ENCODE data around the gene HPCAL1.

The HPCAL1 gene

GRCh38 chr2:10393640-10393982, 90.9 kb downstream of the HPCAL1 start:
- H3K4me1 ChIP-seq (ENCODE audit: insufficient read depth, low read length): peaks cover 10% of the 10 kb centered on the region; the same call in 1 of the 2 replicates

DNA sequence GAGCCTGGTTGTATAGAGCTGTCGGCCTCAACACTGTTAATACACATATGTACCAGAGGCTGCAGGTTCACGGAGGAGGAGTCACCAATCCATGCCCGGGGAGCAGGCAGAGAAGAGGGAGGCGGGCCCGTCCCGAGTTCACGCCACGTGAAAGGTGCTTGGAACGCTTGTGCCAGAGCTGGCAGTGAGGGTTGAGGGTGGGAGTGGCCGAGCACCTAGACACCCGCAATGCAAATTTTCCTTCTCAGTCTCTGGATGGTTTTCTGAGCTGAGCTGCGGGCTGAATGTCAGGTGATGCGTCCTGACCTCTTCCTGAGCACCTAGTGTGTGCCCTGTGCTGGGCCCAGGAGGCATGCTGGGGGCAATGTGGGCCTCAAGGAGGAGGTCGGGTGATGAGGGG, 93.2 kb downstream of the HPCAL1 start:
- Histone ChIP-seq H3K9ac (ENCODE audit: low read depth, low read length) (no peak overlapping the region), H3K9me3 (ENCODE audit: control insufficient read depth, insufficient read depth, low read length) (no peaks in the 10 kb centered on the region), H3K4me1 (ENCODE audit: insufficient read depth, low read length) (peaks cover 10% of the 10 kb centered on the region; the same call in 1 of the 2 replicates), H3K36me3 (ENCODE audit: insufficient read depth, low read length) (no peaks in the 10 kb centered on the region)

More at GRCh38 chr2:10393640-10393982, 90.9 kb downstream of the HPCAL1 start:
- Histone ChIP-seq H3K9ac (ENCODE audit: low read depth, low read length) (no peak overlapping the region), H3K36me3 (ENCODE audit: insufficient read depth, low read length) (no peaks in the 10 kb centered on the region), H3K9me3 (ENCODE audit: control insufficient read depth, insufficient read depth, low read length) (no peaks in the 10 kb centered on the region)

DNA sequence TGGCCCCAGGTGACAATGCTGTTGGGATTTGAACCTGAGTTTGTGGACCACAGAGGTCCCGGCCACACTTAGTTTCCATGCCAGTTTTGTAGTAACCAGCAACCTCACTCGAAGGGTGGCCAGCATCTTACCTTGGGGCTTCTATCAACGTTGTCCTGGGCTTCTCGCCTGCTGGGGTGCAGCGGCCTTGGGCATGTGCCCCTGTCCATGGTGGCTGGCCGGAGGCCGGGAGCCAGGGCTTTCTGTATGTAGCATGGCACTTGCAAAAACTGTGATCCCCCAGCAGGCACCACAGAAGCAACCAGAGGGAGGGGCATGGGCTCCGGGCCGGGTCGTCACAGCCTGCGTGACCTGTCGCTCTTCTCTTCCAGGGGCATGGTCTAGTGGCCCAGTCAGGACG, 93.8 kb downstream of the HPCAL1 start:
- Histone ChIP-seq H3K9me3 (ENCODE audit: control insufficient read depth, insufficient read depth, low read length) (no peaks in the 10 kb centered on the region), H3K4me1 (ENCODE audit: insufficient read depth, low read length) (peaks cover 10% of the 10 kb centered on the region; the same call in 1 of the 2 replicates), H3K9ac (ENCODE audit: low read depth, low read length) (no peak overlapping the region), H3K36me3 (ENCODE audit: insufficient read depth, low read length) (no peaks in the 10 kb centered on the region)

GRCh38 chr2:10397297-10397875, 94.7 kb downstream of the HPCAL1 start:
- no peaks in the 10 kb centered on the region for H3K9me3 ChIP-seq (ENCODE audit: control insufficient read depth, insufficient read depth, low read length)
- no peak overlapping the region for H3K9ac ChIP-seq (ENCODE audit: low read depth, low read length)
- H3K36me3 ChIP-seq (ENCODE audit: insufficient read depth, low read length): no peaks in the 10 kb centered on the region
- peaks cover 10% of the 10 kb centered on the region; the same call in 1 of the 2 replicates for H3K4me1 ChIP-seq (ENCODE audit: insufficient read depth, low read length)

DNA sequence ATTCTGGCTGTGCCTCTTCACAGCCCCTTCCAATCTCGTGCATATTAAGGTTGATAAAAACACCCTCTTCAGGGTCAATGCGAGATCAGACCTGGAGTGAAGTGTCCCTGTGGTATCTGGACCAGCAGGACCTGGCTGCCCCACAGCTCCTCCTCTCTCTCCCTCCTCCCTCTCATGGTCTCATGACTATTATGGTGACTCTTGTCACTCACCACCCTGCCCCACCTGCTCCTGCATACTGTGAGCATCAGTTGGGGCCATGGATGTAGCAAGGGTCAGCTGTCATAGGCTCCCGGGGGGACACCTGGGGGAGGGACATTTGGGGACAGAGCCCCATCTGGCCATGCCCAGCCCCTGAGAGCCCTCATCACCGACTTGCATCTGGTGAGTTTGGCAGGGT, 95.2 kb downstream of the HPCAL1 start:
- H3K36me3 ChIP-seq (ENCODE audit: insufficient read depth, low read length): no peaks in the 10 kb centered on the region
- no peak overlapping the region for H3K9ac ChIP-seq (ENCODE audit: low read depth, low read length)
- H3K9me3 ChIP-seq (ENCODE audit: control insufficient read depth, insufficient read depth, low read length): no peaks in the 10 kb centered on the region
- H3K4me1 ChIP-seq (ENCODE audit: insufficient read depth, low read length): peaks cover 6% of the 10 kb centered on the region; the same call in 1 of the 2 replicates

DNA sequence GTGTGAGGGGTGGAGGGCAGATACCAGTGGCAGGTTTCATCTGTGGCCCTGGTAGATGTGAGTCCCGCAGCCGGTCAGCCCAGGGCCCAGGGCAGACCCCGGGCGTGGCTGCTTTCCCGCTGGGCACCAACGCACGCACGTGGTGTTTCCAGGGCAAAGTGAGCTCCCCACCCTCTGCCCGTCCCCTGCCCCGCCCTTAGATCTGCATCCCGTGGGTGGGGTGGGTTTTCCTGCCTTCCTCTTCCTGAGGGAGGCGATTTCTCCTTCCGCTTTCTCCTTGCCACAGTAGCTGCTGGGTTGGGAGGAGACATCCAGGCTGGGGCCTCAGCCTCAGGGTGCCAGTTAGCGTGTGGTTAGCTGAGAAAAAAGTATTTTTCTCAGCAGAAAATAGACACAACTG, 95.8 kb downstream of the HPCAL1 start:
- Histone ChIP-seq H3K36me3 (ENCODE audit: insufficient read depth, low read length) (no peaks in the 10 kb centered on the region), H3K9me3 (ENCODE audit: control insufficient read depth, insufficient read depth, low read length) (no peaks in the 10 kb centered on the region), H3K4me1 (ENCODE audit: insufficient read depth, low read length) (peaks cover under 1% of the 10 kb centered on the region; the same call in 1 of the 2 replicates), H3K9ac (ENCODE audit: low read depth, low read length) (no peak overlapping the region)

GRCh38 chr2:10399358-10399757, 96.7 kb downstream of the HPCAL1 start:
- Histone ChIP-seq H3K4me1 (ENCODE audit: insufficient read depth, low read length) (no peaks in the 10 kb centered on the region), H3K36me3 (ENCODE audit: insufficient read depth, low read length) (no peaks in the 10 kb centered on the region), H3K9ac (ENCODE audit: low read depth, low read length) (no peak overlapping the region), H3K9me3 (ENCODE audit: control insufficient read depth, insufficient read depth, low read length) (no peaks in the 10 kb centered on the region)

DNA sequence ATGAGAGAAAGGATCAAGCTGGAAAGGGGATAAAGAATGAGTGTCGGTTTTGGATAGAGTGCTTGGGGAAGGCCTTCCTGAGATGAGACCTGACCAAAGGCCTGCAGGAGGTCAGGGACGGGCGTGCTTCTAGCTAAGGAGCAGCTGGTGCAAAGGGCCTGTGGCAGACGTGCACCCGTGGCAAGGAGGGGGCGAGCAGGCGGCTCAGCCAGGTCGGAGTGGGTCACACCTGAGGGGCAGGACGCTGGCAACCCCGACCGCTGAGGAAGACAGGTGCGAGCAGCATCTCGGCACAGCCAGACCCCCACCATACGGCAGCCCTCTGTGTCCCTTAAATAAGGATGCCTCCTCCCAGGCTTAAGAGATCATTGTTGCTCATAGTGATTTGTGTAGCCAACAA, 97.3 kb downstream of the HPCAL1 start:
- Histone ChIP-seq H3K9me3 (ENCODE audit: control insufficient read depth, insufficient read depth, low read length) (no peaks in the 10 kb centered on the region), H3K36me3 (ENCODE audit: insufficient read depth, low read length) (no peaks in the 10 kb centered on the region), H3K4me1 (ENCODE audit: insufficient read depth, low read length) (no peaks in the 10 kb centered on the region), H3K9ac (ENCODE audit: low read depth, low read length) (no peak overlapping the region)

DNA sequence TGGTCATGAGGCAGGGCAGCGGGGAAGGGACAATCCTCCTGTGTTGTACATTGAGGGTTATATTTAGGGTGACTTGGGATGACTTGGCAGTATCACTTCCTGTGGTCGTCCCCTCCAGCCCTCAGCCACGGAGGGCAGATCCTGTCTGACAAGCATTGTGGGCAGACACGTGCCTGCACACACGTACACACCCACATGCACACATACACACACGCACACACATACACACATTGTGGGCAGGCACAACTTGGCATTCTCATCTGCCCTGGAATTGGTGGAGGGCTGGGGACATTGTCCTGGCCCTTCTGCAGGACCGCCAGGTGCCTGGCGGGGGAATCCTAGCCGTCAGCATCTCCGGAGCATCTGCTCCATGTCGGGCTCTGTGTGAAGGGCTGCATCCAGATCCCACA, 97.9 kb downstream of the HPCAL1 start:
- no peaks in the 10 kb centered on the region for H3K9me3 ChIP-seq (ENCODE audit: control insufficient read depth, insufficient read depth, low read length)
- no peaks in the 10 kb centered on the region for H3K36me3 ChIP-seq (ENCODE audit: insufficient read depth, low read length)
- no peak overlapping the region for H3K9ac ChIP-seq (ENCODE audit: low read depth, low read length)
- H3K4me1 ChIP-seq (ENCODE audit: insufficient read depth, low read length): no peaks in the 10 kb centered on the region

DNA sequence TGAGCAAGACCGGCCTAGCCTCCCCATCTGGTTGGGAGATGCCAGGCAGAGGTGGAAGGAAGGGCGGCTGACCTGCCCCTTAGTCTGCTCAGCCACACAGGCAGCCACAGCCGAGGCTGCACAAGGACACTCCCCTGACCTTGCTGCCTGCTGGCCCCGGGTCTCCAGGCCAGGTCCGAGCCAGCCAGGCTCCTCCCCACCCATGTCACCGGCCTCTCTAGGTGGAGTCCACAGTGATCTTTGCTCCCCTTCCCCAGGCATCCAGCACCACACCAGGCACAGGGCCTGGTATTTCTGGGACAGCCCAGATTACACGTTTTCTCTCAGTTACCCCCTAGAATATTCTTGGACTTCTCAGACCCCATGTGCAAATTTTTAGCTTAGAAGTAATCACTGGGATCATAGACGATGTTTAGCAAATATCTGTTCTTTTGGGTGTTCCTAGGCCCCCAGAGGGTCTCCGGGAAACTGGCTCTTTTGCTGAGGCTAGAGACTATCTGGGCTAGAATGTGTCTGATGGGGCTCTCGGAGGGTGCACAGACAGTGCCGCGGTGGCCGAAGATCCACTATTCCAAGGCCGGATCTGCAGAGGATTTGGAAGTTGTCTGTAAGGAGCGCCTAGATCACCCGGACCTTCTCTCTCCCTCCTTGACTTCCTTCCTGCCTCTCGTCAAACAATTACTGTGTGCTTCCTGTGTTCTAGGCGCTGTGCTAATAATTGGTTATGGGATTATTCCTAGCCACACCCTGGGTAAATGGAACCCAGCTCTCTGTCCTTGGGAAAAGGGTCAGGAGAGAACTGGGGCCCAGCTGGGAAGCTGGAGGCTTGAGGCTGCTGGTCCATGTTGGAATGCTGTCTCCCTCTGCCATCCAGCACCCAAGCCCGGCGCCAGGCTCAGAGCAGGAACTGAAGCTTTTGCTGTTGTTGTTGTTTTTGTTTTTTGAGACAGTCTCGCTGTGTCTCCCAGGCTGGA, 98.6 kb downstream of the HPCAL1 start:
- Histone ChIP-seq H3K4me1 (ENCODE audit: insufficient read depth, low read length) (no peaks in the 10 kb centered on the region), H3K9me3 (ENCODE audit: control insufficient read depth, insufficient read depth, low read length) (no peaks in the 10 kb centered on the region), H3K36me3 (ENCODE audit: insufficient read depth, low read length) (no peaks in the 10 kb centered on the region), H3K9ac (ENCODE audit: low read depth, low read length) (no peak overlapping the region)

DNA sequence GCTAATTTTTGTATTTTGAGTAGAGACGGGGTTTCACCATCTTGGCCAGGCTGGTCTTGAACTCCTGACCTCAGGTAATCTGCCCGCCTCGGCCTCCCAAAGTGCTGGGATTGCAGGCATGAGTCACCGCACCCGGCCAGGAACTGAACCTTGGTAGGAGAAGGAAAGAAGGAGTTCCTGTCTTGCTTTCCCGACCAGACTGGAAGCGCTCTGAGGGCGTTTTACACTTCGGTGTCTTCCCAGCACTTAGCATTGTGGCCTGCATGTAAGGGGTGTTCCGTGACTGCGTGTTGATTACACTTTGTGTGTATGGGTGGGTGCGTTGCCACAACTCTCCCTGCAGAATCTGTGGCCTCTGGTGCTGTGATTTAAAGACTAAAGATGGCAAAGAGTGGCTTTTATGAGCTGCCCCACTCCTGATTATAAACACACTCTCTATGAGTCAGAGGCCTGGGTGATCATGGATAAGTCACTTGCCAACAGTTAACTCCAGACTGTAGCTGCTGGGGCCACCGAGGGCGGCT, 99.4 kb downstream of the HPCAL1 start:
- no peaks in the 10 kb centered on the region for H3K9me3 ChIP-seq (ENCODE audit: control insufficient read depth, insufficient read depth, low read length)
- no peaks in the 10 kb centered on the region for H3K36me3 ChIP-seq (ENCODE audit: insufficient read depth, low read length)
- no peaks in the 10 kb centered on the region for H3K4me1 ChIP-seq (ENCODE audit: insufficient read depth, low read length)
- H3K9ac ChIP-seq (ENCODE audit: low read depth, low read length): no peak overlapping the region

DNA sequence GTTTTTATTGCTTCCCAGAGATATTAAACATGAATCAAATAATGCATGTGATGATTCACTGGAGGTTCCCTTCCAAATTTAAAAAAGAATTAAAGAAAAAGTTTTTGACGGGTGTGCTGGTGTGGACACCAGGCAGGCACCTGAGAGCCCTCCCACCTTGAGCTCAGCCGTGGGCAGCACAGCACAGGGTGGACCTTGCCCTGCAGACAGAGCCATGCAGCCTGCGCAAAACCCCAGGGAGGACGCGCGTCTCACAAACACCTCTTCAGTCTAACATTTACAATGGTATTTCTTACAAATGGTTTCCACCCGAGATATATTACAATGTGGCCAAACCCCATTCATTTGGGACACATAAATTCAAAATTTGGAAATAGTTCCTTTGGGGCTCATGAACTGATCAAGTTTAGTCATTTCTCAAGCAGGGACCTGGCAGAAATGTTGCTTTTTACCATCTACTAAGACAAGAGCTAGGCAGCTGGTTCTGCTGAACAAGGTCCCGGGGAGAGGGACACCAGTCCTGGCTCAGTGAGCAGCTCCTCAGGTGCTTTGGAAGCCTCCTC, 100.0 kb downstream of the HPCAL1 start:
- H3K36me3 ChIP-seq (ENCODE audit: insufficient read depth, low read length): no peaks in the 10 kb centered on the region

GRCh38 chr2:10404324-10405143, 101.8 kb downstream of the HPCAL1 start:
- Histone ChIP-seq H3K4me1 (ENCODE audit: insufficient read depth, low read length) (peaks cover 9% of the 10 kb centered on the region; the same call in 1 of the 2 replicates), H3K9ac (ENCODE audit: low read depth, low read length) (no peak overlapping the region), H3K36me3 (ENCODE audit: insufficient read depth, low read length) (no peaks in the 10 kb centered on the region), H3K9me3 (ENCODE audit: control insufficient read depth, insufficient read depth, low read length) (no peaks in the 10 kb centered on the region)

More for the DNA sequence above, 100.0 kb downstream of the HPCAL1 start:
- Histone ChIP-seq H3K4me1 (ENCODE audit: insufficient read depth, low read length) (peaks cover 1% of the 10 kb centered on the region; the same call in 1 of the 2 replicates), H3K9ac (ENCODE audit: low read depth, low read length) (no peak overlapping the region), H3K9me3 (ENCODE audit: control insufficient read depth, insufficient read depth, low read length) (no peaks in the 10 kb centered on the region)

GRCh38 chr2:10405448-10405847, 102.7 kb downstream of the HPCAL1 start:
- peaks cover 9% of the 10 kb centered on the region; the same call in 1 of the 2 replicates for H3K4me1 ChIP-seq (ENCODE audit: insufficient read depth, low read length)
- no peaks in the 10 kb centered on the region for H3K36me3 ChIP-seq (ENCODE audit: insufficient read depth, low read length)
- H3K9ac ChIP-seq (ENCODE audit: low read depth, low read length): no peak overlapping the region
- H3K9me3 ChIP-seq (ENCODE audit: control insufficient read depth, insufficient read depth, low read length): no peaks in the 10 kb centered on the region
